ENCODE results near the gene ABLIM2.

- TF ChIP-seq STAG1 (CRISPR knock-in tag; IDR thresholded peaks at IDR 0.05) = no peak
- no peak for TF ChIP-seq BHLHE40 (IDR thresholded peaks at IDR 0.05; ENCODE audit: low read length)
- TF ChIP-seq, protein P1, sequence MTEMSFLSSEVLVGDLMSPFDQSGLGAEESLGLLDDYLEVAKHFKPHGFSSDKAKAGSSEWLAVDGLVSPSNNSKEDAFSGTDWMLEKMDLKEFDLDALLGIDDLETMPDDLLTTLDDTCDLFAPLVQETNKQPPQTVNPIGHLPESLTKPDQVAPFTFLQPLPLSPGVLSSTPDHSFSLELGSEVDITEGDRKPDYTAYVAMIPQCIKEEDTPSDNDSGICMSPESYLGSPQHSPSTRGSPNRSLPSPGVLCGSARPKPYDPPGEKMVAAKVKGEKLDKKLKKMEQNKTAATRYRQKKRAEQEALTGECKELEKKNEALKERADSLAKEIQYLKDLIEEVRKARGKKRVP (CRISPR knock-in tag; IDR thresholded peaks at IDR 0.05) = no peak
Measured at GRCh38 chr4:7964890-7965662, 193.5 kb downstream of the ABLIM2 start.

All from HepG2 (cell line).